Measurements from ENCODE around the gene GPHN. TPM values are rescaled to one million over a fixed set of nuclear protein-coding genes. Genes with fewer than 3 reads are reported as not detected.

The GPHN gene
- total and polyA plus RNA-seq, 10 of the 15 experiments (the other 5 are each of a cell fraction or from before 2014, with no cell fraction given): 22.3 to 48.8 (median 33.1) TPM

GRCh38 chr14:66514213-66514612, 6.3 kb downstream of the GPHN start:
- peaks cover 72% of the 10 kb centered on the region for H3K79me2 ChIP-seq (ENCODE audit: control insufficient read depth, insufficient read depth, low read length)
- no peak overlapping the region for H3K9ac ChIP-seq (ENCODE audit: control insufficient read depth, insufficient read depth, low read length)
- WGBS (ENCODE audit: insufficient coverage, insufficient replicate concordance, low lambda C conversion rate, missing lambda C conversion rate): 98% methylated on average over 2 of the region's 2 CpGs
- BruUV-seq (replicated peaks): no TSS peak
- ChIA-PET RAD21 (ENCODE audit: unreplicated experiment) (interaction anchor here (0.9 to 1.2 kb wide), 4 partner anchors 9 to 136 kb away, joined by 3 read pairs; no protein-coding TSS in a partner anchor), CTCF (interaction anchor here (0.9 to 2.0 kb wide), 4 partner anchors 17 to 136 kb away, joined by 3 to 7 read pairs (median 4); no protein-coding TSS in a partner anchor), POLR2A (no interaction called here), SMC1A (ENCODE audit: uncharacterized antibody, unreplicated experiment) (interaction anchor here (1.0 to 1.6 kb wide), 6 partner anchors 9 to 627 kb away, joined by 3 to 4 read pairs (median 4); no protein-coding TSS in a partner anchor)
- peak overlapping the region; percentile 41 for H3K4me2 ChIP-seq (ENCODE audit: control insufficient read depth, insufficient read depth)
- no peak overlapping the region for H3K4me3 ChIP-seq
- H4K20me1 ChIP-seq (ENCODE audit: control insufficient read depth, insufficient read depth): no peaks in the 10 kb centered on the region
- FAIRE-seq (no peak), DNase-seq (ENCODE audit: low read depth, low spot score) (no peak), ATAC-seq (no peak)
- no peaks in the 10 kb centered on the region for H3K36me3 ChIP-seq (ENCODE audit: control insufficient read depth in 2 of 2, insufficient read depth in 2 of 2, low read length in 1 of 2)
- in situ Hi-C loops (cut with MboI) (no loop called here), intact Hi-C loops (cut with micrococcal nuclease; ENCODE audit: unreplicated experiment) (no loop called here)
- no peak overlapping the region for H2AFZ ChIP-seq (ENCODE audit: control insufficient read depth, low read depth, low read length)
- no peak overlapping the region for H3K27ac ChIP-seq (ENCODE audit: control insufficient read depth, insufficient read depth)
- no peaks in the 10 kb centered on the region for H3K27me3 ChIP-seq (replicated peaks in 1 of 2; ENCODE audit: control insufficient read depth in 2 of 2, insufficient read depth in 2 of 2, low read length in 1 of 2)
- peaks cover 8% of the 10 kb centered on the region for H3K4me1 ChIP-seq (ENCODE audit: control insufficient read depth, insufficient read depth, low read length)
- no peaks in the 10 kb centered on the region; the same call in 2 of the 3 replicates for H3K9me3 ChIP-seq (replicated peaks; ENCODE audit: control insufficient read depth, insufficient read depth, low read length)
- TF ChIP-seq FOXM1 (IDR thresholded peaks at IDR 0.05; ENCODE audit: low read depth, low read length): no peak
- no peak for TF ChIP-seq WRNIP1 (IDR thresholded peaks at IDR 0.05; ENCODE audit: borderline replicate concordance, low read depth, low read length)
- TF ChIP-seq MTA3 (IDR thresholded peaks at IDR 0.05; ENCODE audit: borderline replicate concordance, low read length): no peak
- TF ChIP-seq ATF3 (IDR thresholded peaks at IDR 0.05; ENCODE audit: borderline replicate concordance, extremely low read depth, low read depth, low read length): no peak
- TF ChIP-seq HDAC6 (IDR thresholded peaks at IDR 0.05; ENCODE audit: unreplicated experiment): no peak
- TF ChIP-seq CBX3 (IDR thresholded peaks at IDR 0.05; ENCODE audit: borderline replicate concordance, low read depth): no peak
- TF ChIP-seq CUX1 (IDR thresholded peaks at IDR 0.05; ENCODE audit: insufficient replicate concordance, low read depth, low read length): no peak
- TF ChIP-seq RUNX3 (IDR thresholded peaks at IDR 0.05; ENCODE audit: low read length): no peak
- no peak for TF ChIP-seq NFYA (IDR thresholded peaks at IDR 0.05; ENCODE audit: borderline replicate concordance, low read depth, low read length)
- TF ChIP-seq ATF2 (IDR thresholded peaks at IDR 0.05; ENCODE audit: low read length): no peak
- TF ChIP-seq PAX5 (IDR thresholded peaks at IDR 0.05; ENCODE audit: borderline replicate concordance, low read depth, low read length): no peak
- TF ChIP-seq CREM (IDR thresholded peaks at IDR 0.05; ENCODE audit: low read depth): no peak
- TF ChIP-seq ZNF217 (IDR thresholded peaks at IDR 0.05): no peak
- no peak for TF ChIP-seq IRF5 (IDR thresholded peaks at IDR 0.05; ENCODE audit: borderline replicate concordance)
- no peak for TF ChIP-seq STAT1 (conservative IDR thresholded peaks at IDR 0.05)
- no peak for TF ChIP-seq GABPA (IDR thresholded peaks at IDR 0.05; ENCODE audit: low read depth)
- TF ChIP-seq SUPT20H (IDR thresholded peaks at IDR 0.05; ENCODE audit: borderline replicate concordance, control insufficient read depth, low read depth, low read length): no peak
